Mammary epithelial cell (primary cell): ENCODE results near the gene ZNF554.

Experiments used
- CTCF ChIP-seq, 2 donors: IDR thresholded peaks in 1 of 2; conservative IDR thresholded peaks in 1 of 2; 2 replicates each; pipeline ENCODE4 v1.5.1; 2011 to 2012; ENCODE audit warnings: inconsistent platforms in 2 of 2, low read length in 2 of 2, mild to moderate bottlenecking in 2 of 2, control low read depth in 1 of 2, low read depth in 1 of 2; ENCODE audit not compliant: insufficient read depth in 1 of 2; ENCODE audit errors: extremely low read depth in 1 of 2
- EZH2 ChIP-seq: IDR thresholded peaks from 2 replicates; pipeline ENCODE4 v1.6.1; 2012; ENCODE audit warnings: low read length, inconsistent platforms, borderline replicate concordance

GRCh38 chr19:2822846-2823245 lies 3.2 kb downstream of the ZNF554 start:
- TF ChIP-seq CTCF (conservative IDR thresholded peaks at IDR 0.05 in 1 of 2, IDR thresholded peaks at IDR 0.05 in 1 of 2; ENCODE audit: extremely low read depth in 1 of 2, insufficient read depth in 1 of 2, low read depth in 1 of 2, low read length in 2 of 2) (no peak), EZH2 (no peak)
